HG03135 (cell line): ENCODE results near the gene SLC35D2.
"Not testable (repeated sequence)": the region's sequence is repeated elsewhere in the genome, so short reads cannot be mapped to it uniquely, and the experiment has no call there.

Source experiments
- ATAC-seq: cut with Tn5 transposase; IDR thresholded peaks from one replicate; pipeline ENCODE4 v1.9.1; 2021; ENCODE audit warnings: mild to moderate bottlenecking, moderate library complexity; ENCODE audit not compliant: unreplicated experiment

Gene SLC35D2

GRCh38 chr9:96361668-96362067 lies 21.8 kb downstream of the SLC35D2 start:
- ATAC-seq = no peak

- no peak for ATAC-seq
These were observed 22.5 kb downstream of the SLC35D2 start for GRCh38 chr9:96360976-96361375.

GRCh38 chr9:96360523-96360922 lies 23.0 kb downstream of the SLC35D2 start:
- ATAC-seq = not testable (repeated sequence)

GRCh38 chr9:96350866-96351265 lies 32.6 kb downstream of the SLC35D2 start:
- no peak for ATAC-seq

- ATAC-seq = no peak
These were observed 35.2 kb downstream of the SLC35D2 start for GRCh38 chr9:96348261-96348660.

- no peak for ATAC-seq
These were observed 38.0 kb downstream of the SLC35D2 start for GRCh38 chr9:96345551-96345950.

- ATAC-seq = no peak
These were observed 38.9 kb downstream of the SLC35D2 start for GRCh38 chr9:96344458-96345180.

- ATAC-seq = no peak
These were observed 39.8 kb downstream of the SLC35D2 start for GRCh38 chr9:96343515-96344360.

- ATAC-seq = no peak
These were observed 40.8 kb downstream of the SLC35D2 start for GRCh38 chr9:96342571-96343245.

- no peak for ATAC-seq
These were observed 42.8 kb downstream of the SLC35D2 start for GRCh38 chr9:96340707-96341106.

GRCh38 chr9:96338299-96338698 lies 45.2 kb downstream of the SLC35D2 start:
- ATAC-seq = no peak

- ATAC-seq = no peak
These were observed 49.6 kb downstream of the SLC35D2 start for GRCh38 chr9:96333958-96334357.

- no peak for ATAC-seq
These were observed 52.1 kb downstream of the SLC35D2 start for GRCh38 chr9:96331236-96331947.

- ATAC-seq = no peak
These were observed 55.7 kb downstream of the SLC35D2 start for GRCh38 chr9:96327694-96328352.

- ATAC-seq = no peak
These were observed 60.3 kb downstream of the SLC35D2 start for GRCh38 chr9:96323169-96323568.

GRCh38 chr9:96322736-96323135 lies 60.8 kb downstream of the SLC35D2 start:
- ATAC-seq = not testable (repeated sequence)

GRCh38 chr9:96322210-96322609 lies 61.3 kb downstream of the SLC35D2 start:
- not testable (repeated sequence) for ATAC-seq

- ATAC-seq = no peak
These were observed 62.0 kb downstream of the SLC35D2 start for GRCh38 chr9:96321515-96321914.

GRCh38 chr9:96320749-96321280 lies 62.7 kb downstream of the SLC35D2 start:
- no peak for ATAC-seq

- no peak for ATAC-seq
These were observed 64.5 kb downstream of the SLC35D2 start for GRCh38 chr9:96318921-96319565.
